Mesendoderm (in vitro differentiated cells): ENCODE data around the gene ROR1.

ENCODE experiments used
- DNase-seq: peaks from one replicate; pipeline ENCODE4 v3.0.0; 2013
- H2AK5ac ChIP-seq: 2 replicates; pipeline ENCODE4 v1.6.1; 2013; ENCODE audit warnings: low read length, inconsistent platforms
- H2BK120ac ChIP-seq: 2 replicates; pipeline ENCODE4 v1.6.1; 2013; ENCODE audit warnings: low read depth, mild to moderate bottlenecking, low read length, moderate library complexity, mixed read lengths
- H2BK15ac ChIP-seq: replicated peaks from 2 replicates; pipeline ENCODE4 v1.6.1; 2013; ENCODE audit warnings: low read depth, mild to moderate bottlenecking, moderate library complexity
- H2BK5ac ChIP-seq: 2 replicates; pipeline ENCODE4 v1.6.1; 2013; ENCODE audit warnings: low read length, inconsistent platforms
- H3K18ac ChIP-seq: 2 replicates; pipeline ENCODE4 v1.6.1; 2013; ENCODE audit warnings: mild to moderate bottlenecking, low read length, mixed read lengths
- H3K23ac ChIP-seq: one replicate; pipeline ENCODE4 v1.6.1; 2013; ENCODE audit warnings: low read length
- H3K27ac ChIP-seq: 2 replicates; pipeline ENCODE4 v1.5.1; 2013; ENCODE audit warnings: low read depth, mild to moderate bottlenecking, inconsistent platforms, low read length, moderate library complexity
- H3K27me3 ChIP-seq: 2 replicates; pipeline ENCODE4 v1.6.1; 2013; ENCODE audit warnings: low read length, control low read depth, mild to moderate bottlenecking, inconsistent platforms; ENCODE audit not compliant: insufficient read depth, poor library complexity
- H3K36me3 ChIP-seq: 2 replicates; pipeline ENCODE4 v1.6.1; 2013; ENCODE audit warnings: low read length, inconsistent platforms; ENCODE audit not compliant: control insufficient read depth, insufficient read depth
- H3K4ac ChIP-seq: one replicate; pipeline ENCODE4 v1.6.1; 2013; ENCODE audit warnings: low read depth, mild to moderate bottlenecking, low read length, moderate library complexity
- H3K4me1 ChIP-seq: 2 replicates; pipeline ENCODE4 v1.6.1; 2013; ENCODE audit warnings: low read depth, low read length, inconsistent platforms; ENCODE audit not compliant: control insufficient read depth
- H3K4me2 ChIP-seq: 2 replicates; pipeline ENCODE4 v1.6.1; 2013; ENCODE audit warnings: low read length
- H3K4me3 ChIP-seq: 2 replicates; pipeline ENCODE4 v1.5.1; 2013; ENCODE audit warnings: mild to moderate bottlenecking, low read length
- H3K56ac ChIP-seq: one replicate; pipeline ENCODE4 v1.6.1; 2013; ENCODE audit warnings: low read length
- H3K79me1 ChIP-seq: 2 replicates; pipeline ENCODE4 v1.6.1; 2013; ENCODE audit warnings: low read length, inconsistent platforms
- H3K79me2 ChIP-seq: 2 replicates; pipeline ENCODE4 v1.6.1; 2013; ENCODE audit warnings: mild to moderate bottlenecking, low read length; ENCODE audit not compliant: control insufficient read depth, insufficient read depth
- H3K9ac ChIP-seq: 2 replicates; pipeline ENCODE4 v1.6.1; 2013; ENCODE audit warnings: low read length, inconsistent platforms
- H4K5ac ChIP-seq: one replicate; pipeline ENCODE4 v1.6.1; 2013; ENCODE audit warnings: low read length
- H4K8ac ChIP-seq: one replicate; pipeline ENCODE4 v1.6.1; 2013; ENCODE audit warnings: low read depth, mild to moderate bottlenecking, control low read depth, low read length, moderate library complexity
- WGBS: extraction: QIAGEN DNeasy Blood & Tissue Kit; methylation state at CpG from one replicate; pipeline ENCODE4 v1.1.7; 2013; ENCODE audit warnings: low lambda C conversion rate, missing lambda C conversion rate; ENCODE audit not compliant: insufficient coverage; ENCODE audit errors: extremely low coverage; 5-methylcytosine and 5-hydroxymethylcytosine counted together

ROR1 gene

DNA sequence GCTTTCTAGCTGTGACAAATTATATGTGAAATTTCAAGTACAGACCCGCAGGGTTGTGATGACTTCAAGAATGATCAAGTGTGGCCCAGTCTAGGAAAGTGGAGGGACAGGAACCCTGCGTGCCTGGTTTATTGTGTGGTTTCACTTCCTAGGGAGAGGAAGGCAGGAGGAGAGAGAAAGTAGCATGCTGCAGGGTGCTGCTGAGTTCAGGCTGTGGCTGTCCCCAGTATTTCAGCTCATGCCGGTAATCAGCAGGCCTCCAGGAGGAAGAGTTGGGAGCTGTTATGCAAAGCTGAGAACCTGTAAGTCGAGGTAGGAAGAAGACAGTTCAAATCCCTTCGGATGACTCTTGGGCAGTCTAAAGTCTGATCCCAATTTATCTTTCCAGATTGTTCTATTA lies 140.4 kb downstream of the ROR1 start:
- WGBS = no CpG with 5 or more reads among the region's 5 CpGs
- no peaks in the 10 kb centered on the region for H3K36me3 ChIP-seq
- H3K4me3 ChIP-seq = no peak overlapping the region
- H3K27me3 ChIP-seq = no peaks in the 10 kb centered on the region
- DNase-seq = peak; percentile 34
- H3K79me2 ChIP-seq = peaks cover 6% of the 10 kb centered on the region
- H2BK15ac ChIP-seq = no peak overlapping the region
- no peak overlapping the region for H4K5ac ChIP-seq
- H2AK5ac ChIP-seq = peak overlapping the region; percentile 65
- H3K79me1 ChIP-seq = peaks cover 4% of the 10 kb centered on the region
- no peak overlapping the region for H3K27ac ChIP-seq
- H4K8ac ChIP-seq = no peak overlapping the region
- H2BK120ac ChIP-seq = no peak overlapping the region
- H3K23ac ChIP-seq = no peak overlapping the region
- H3K4me1 ChIP-seq = peaks cover 16% of the 10 kb centered on the region
- no peak overlapping the region for H3K4me2 ChIP-seq
- H3K4ac ChIP-seq = no peak overlapping the region
- H3K56ac ChIP-seq = peak overlapping the region; percentile 49
- no peak overlapping the region for H2BK5ac ChIP-seq
- peak overlapping the region; percentile 21 for H3K18ac ChIP-seq
- no peak overlapping the region for H3K9ac ChIP-seq

DNA sequence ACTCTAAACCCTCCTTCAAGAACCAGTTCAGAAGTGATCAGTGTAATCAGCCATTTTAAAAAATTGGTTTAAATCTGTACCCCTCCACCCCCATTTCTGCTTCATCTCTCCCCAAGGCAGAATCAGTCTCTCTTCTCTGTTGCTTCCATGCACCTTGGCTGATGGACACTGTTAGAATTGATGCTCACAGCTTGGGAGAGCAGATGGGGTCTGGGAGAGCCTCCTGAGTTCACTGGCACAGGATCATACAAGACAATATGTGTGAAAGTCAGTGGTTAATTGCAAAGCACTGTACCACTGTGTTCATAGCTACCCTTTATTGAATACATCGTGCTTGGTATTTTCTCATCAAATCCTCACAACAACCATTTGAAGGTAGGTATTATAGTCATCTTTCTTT lies 140.9 kb downstream of the ROR1 start:
- Histone ChIP-seq H2AK5ac (no peak overlapping the region), H3K27me3 (no peaks in the 10 kb centered on the region), H3K4ac (no peak overlapping the region), H3K18ac (no peak overlapping the region), H4K5ac (no peak overlapping the region), H3K4me3 (no peak overlapping the region), H3K9ac (no peak overlapping the region), H2BK5ac (no peak overlapping the region), H2BK15ac (no peak overlapping the region), H3K4me1 (peaks cover 16% of the 10 kb centered on the region), H4K8ac (no peak overlapping the region), H3K23ac (no peak overlapping the region), H3K56ac (no peak overlapping the region), H3K27ac (no peak overlapping the region), H2BK120ac (no peak overlapping the region), H3K79me2 (peaks cover 6% of the 10 kb centered on the region), H3K79me1 (peaks cover 4% of the 10 kb centered on the region), H3K36me3 (no peaks in the 10 kb centered on the region), H3K4me2 (no peak overlapping the region)
- WGBS = no CpG with 5 or more reads among the region's 1 CpG
- DNase-seq = no peak

DNA sequence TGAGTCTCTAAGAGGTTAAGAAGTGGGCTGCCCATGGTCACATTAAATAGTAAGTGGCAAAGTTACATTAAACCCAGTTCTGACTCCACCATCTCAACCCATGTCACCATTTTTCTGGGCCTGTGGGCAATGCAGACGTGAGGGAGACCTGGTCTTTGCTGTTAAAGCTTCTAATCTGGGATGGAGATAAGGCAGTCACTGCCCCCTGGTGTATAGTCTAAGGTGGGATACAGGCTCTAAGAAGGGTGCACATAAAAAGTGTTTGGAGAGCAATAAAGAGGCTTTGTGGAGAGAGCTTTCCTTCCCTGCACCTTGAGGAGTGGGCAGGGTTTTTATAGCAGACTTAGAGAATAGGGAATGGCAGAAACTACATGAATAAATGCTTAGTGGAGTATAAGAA lies 141.3 kb downstream of the ROR1 start:
- Histone ChIP-seq H3K79me1 (peaks cover 4% of the 10 kb centered on the region), H3K23ac (no peak overlapping the region), H3K18ac (no peak overlapping the region), H4K8ac (no peak overlapping the region), H2AK5ac (no peak overlapping the region), H3K4me1 (peaks cover 16% of the 10 kb centered on the region), H2BK120ac (no peak overlapping the region), H3K4ac (no peak overlapping the region), H3K4me2 (no peak overlapping the region), H3K27me3 (no peaks in the 10 kb centered on the region), H3K4me3 (no peak overlapping the region), H3K56ac (no peak overlapping the region), H4K5ac (no peak overlapping the region), H3K9ac (no peak overlapping the region), H3K79me2 (peaks cover 6% of the 10 kb centered on the region), H2BK15ac (no peak overlapping the region), H3K27ac (no peak overlapping the region), H3K36me3 (no peaks in the 10 kb centered on the region), H2BK5ac (no peak overlapping the region)
- no CpG with 5 or more reads among the region's 1 CpG for WGBS
- DNase-seq = peak; percentile 73

DNA sequence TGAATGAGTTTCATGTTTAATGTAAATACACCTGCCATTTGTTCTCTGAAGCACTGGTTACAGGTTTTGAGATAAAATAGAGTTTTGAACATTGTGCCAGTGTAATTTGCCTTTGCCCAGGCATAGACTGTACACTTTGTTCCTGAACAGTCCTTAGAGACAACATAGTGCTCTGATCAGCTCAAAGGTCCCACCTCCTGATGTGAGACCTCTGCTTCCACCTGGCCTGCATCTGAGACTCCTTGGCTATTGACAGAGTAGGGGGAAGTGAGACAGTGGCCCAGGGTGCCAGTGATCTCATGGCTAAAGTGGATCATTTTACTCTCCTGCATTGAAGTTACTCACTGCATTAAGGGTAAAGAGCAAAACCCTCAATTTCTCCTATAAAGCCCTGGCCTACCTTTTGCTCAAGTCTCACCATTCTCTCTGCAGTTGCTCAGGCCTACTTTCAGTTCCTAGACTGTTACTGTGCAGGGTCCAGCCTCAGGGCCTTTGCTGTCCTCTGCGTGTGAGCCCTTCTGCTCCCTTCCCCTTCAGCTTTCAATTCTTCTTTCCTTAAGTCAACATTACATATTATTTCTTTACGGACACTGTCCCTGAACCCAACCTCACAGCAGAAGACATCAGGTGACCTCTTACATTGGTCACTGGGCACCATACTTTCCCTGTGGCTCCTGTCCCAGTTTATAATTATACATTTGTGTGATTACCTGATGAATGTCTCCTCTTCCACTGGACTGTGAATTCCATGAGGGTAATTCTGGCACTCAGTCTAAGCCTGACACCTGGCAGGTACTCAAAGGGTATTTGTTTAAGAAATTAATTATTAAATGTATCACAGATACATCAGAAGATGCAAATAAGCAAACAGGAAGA lies 142.9 kb downstream of the ROR1 start:
- Histone ChIP-seq H3K18ac (no peak overlapping the region), H3K4me1 (peaks cover 16% of the 10 kb centered on the region), H4K5ac (no peak overlapping the region), H2BK5ac (no peak overlapping the region), H3K23ac (no peak overlapping the region), H3K9ac (no peak overlapping the region), H3K27ac (no peak overlapping the region), H2BK15ac (no peak overlapping the region), H3K79me2 (peaks cover 6% of the 10 kb centered on the region), H3K27me3 (no peaks in the 10 kb centered on the region), H3K56ac (no peak overlapping the region), H3K4ac (no peak overlapping the region), H2AK5ac (no peak overlapping the region), H3K36me3 (no peaks in the 10 kb centered on the region), H4K8ac (no peak overlapping the region), H3K4me3 (no peak overlapping the region), H2BK120ac (no peak overlapping the region), H3K79me1 (peaks cover 4% of the 10 kb centered on the region), H3K4me2 (no peak overlapping the region)
- no peak for DNase-seq
- WGBS = no CpG with 5 or more reads among the region's 2 CpGs

DNA sequence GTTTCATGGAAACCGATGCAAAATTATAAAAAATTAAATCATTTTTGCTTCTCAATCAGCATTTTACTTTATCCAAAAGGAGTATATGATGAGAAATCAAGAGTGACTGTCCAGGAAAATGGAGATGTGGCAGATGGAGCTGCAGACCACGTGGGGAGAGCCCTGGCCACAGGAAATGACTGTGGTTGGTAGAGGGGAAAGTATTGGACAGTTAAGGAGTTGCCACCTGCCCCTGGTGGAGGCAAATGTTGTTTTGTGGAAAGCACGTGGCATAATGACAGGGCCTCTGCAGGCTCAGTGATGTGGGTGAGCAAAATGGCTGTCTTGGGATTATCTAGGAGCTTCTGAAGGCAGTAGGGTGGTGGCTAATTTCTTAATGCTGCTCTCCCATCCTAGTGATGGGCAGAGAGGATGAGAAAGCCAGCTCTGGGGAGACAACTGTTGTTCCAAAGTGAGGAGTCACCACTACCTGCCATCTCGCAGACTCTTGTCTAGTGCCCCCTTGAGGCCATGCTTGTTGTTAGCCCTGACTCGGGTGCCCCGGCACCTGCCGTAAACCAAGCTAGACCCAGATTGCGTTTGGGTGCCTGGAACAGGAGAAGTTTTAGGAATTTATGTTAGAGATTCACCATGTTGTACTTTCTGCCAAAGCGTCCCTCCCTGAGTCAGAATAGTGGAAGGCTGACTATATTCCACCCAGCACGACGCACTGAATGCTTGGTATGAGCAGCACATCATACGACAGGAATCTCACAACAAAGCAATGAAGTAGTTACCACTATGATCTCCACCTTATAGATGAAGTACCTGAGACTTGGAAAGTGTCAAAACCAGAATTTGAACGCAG lies 144.0 kb downstream of the ROR1 start:
- H3K4me1 ChIP-seq = peaks cover 12% of the 10 kb centered on the region
- no CpG with 5 or more reads among the region's 13 CpGs for WGBS
- peak; percentile 76 for DNase-seq

More for the DNA sequence above, 144.0 kb downstream of the ROR1 start:
- Histone ChIP-seq H3K79me1 (peaks cover 4% of the 10 kb centered on the region), H3K4ac (no peak overlapping the region), H2BK120ac (no peak overlapping the region), H3K18ac (no peak overlapping the region), H3K79me2 (peaks cover 6% of the 10 kb centered on the region), H2BK5ac (no peak overlapping the region), H3K56ac (no peak overlapping the region), H3K9ac (no peak overlapping the region), H3K27ac (no peak overlapping the region), H3K36me3 (no peaks in the 10 kb centered on the region), H4K5ac (no peak overlapping the region), H3K27me3 (no peaks in the 10 kb centered on the region), H2BK15ac (no peak overlapping the region), H3K4me3 (no peak overlapping the region), H4K8ac (no peak overlapping the region), H3K23ac (no peak overlapping the region), H3K4me2 (no peak overlapping the region), H2AK5ac (no peak overlapping the region)
